Caco-2 (cell line): ENCODE results near the gene SLC39A5. TPM values are rescaled to one million over a fixed set of nuclear protein-coding genes. Genes with fewer than 3 reads are reported as not detected.
"Not testable (repeated sequence)": the region's sequence is repeated elsewhere in the genome, so short reads cannot be mapped to it uniquely, and the experiment has no call there.

Experiments used
- BruUV-seq: library from RNA; stranded (reverse); fragments of 400-500 nt; replicated peaks from 2 replicates; lab custom pipeline; 2021; lab: Mats Ljungman, UMichigan
- CTCF ChIA-PET: fragments of 300-600 bp; sonication (Branson Sonifier 250); formaldehyde crosslinking; loops from one replicate; lab custom pipeline; 2022; ENCODE audit warnings: antibody characterized with exemption; lab: Charles Lee
- POLR2A ChIA-PET: fragments of 300-600 bp; sonication (Branson Sonifier 250); formaldehyde crosslinking; loops from one replicate; lab custom pipeline; 2022; ENCODE audit warnings: antibody characterized with exemption; lab: Charles Lee
- DNase-seq, 2 experiments: peaks; one replicate each; pipeline versions ENCODE4 v3.0.0 to v3.0.0-alpha.2; 2020 to 2022
- H3K27me3 ChIP-seq: replicated peaks from 2 replicates; pipeline ENCODE4 v1.6.0; 2011; ENCODE audit warnings: low read length; ENCODE audit not compliant: control insufficient read depth, insufficient read depth
- H3K36me3 ChIP-seq: 2 replicates; pipeline ENCODE4 v1.5.1; 2011; ENCODE audit warnings: low read length; ENCODE audit not compliant: control insufficient read depth, insufficient read depth
- H3K4me1 ChIP-seq: fragments of 250-450 bp; sonication (Bioruptor Pico); 2 replicates; pipeline ENCODE4 v1.5.1; 2020; ENCODE audit warnings: mild to moderate bottlenecking
- H3K4me3 ChIP-seq: 2 replicates; pipeline ENCODE4 v1.5.1; 2011; ENCODE audit warnings: low read depth, mild to moderate bottlenecking, control low read depth, low read length
- H3K9me3 ChIP-seq: fragments of 250-450 bp; sonication (Bioruptor Pico); 2 replicates; pipeline ENCODE4 v1.5.1; 2020; ENCODE audit warnings: mild to moderate bottlenecking, moderate library complexity
- H3K27ac Mint-ChIP-seq: one replicate; pipeline ENCODE4 v1.8.0; 2022; ENCODE audit warnings: mixed read lengths; ENCODE audit not compliant: unreplicated experiment
- H3K27me3 Mint-ChIP-seq: one replicate; pipeline ENCODE4 v1.8.0; 2022; ENCODE audit warnings: mixed read lengths; ENCODE audit not compliant: insufficient read depth, unreplicated experiment
- H3K36me3 Mint-ChIP-seq: one replicate; pipeline ENCODE4 v1.8.0; 2022; ENCODE audit warnings: mild to moderate bottlenecking, mixed read lengths; ENCODE audit not compliant: insufficient read depth, unreplicated experiment
- H3K4me1 Mint-ChIP-seq: one replicate; pipeline ENCODE4 v1.8.0; 2022; ENCODE audit warnings: low read depth, mixed read lengths; ENCODE audit not compliant: unreplicated experiment
- H3K4me3 Mint-ChIP-seq: one replicate; pipeline ENCODE4 v1.8.0; 2022; ENCODE audit warnings: mild to moderate bottlenecking, moderate library complexity, mixed read lengths; ENCODE audit not compliant: unreplicated experiment
- H3K9me3 Mint-ChIP-seq: one replicate; pipeline ENCODE4 v1.8.0; 2022; ENCODE audit warnings: mixed read lengths; ENCODE audit not compliant: unreplicated experiment
- CTCF ChIP-seq, 2 experiments: fragments of 200-600 bp in 1 of 2; IDR thresholded peaks; 1 replicate in 1 of 2; 2 replicates in 1 of 2; pipeline versions ENCODE4 v1.5.1 to v1.8.0; 2011 to 2022; ENCODE audit warnings: antibody characterized with exemption in 1 of 2, control low read depth in 1 of 2, inconsistent platforms in 1 of 2, low read depth in 1 of 2, low read length in 1 of 2, mild to moderate bottlenecking in 1 of 2, moderate library complexity in 1 of 2; ENCODE audit not compliant: insufficient read depth in 1 of 2, severe bottlenecking in 1 of 2, unreplicated experiment in 1 of 2
- intact Hi-C: fragments of 100-400 bp; cut with micrococcal nuclease; formaldehyde crosslinking; loops from one replicate; pipeline ENCODE4 v1.10.0; 2022; ENCODE audit not compliant: unreplicated experiment
- total RNA-seq: library from RNA; stranded (reverse); gene quantifications from 2 replicates; pipeline ENCODE4 v1.2.3, GENCODE V29; 2022

Gene SLC39A5
- total RNA-seq, 1 experiment from 2014 or later = 110 TPM

GRCh38 chr12:56261503-56262232, 31.8 kb downstream of the SLC39A5 start:
- peak overlapping the region; percentile 93 for H3K27ac Mint-ChIP-seq
- H3K36me3 Mint-ChIP-seq = peaks cover 14% of the 10 kb centered on the region
- no peak for TF ChIP-seq CTCF (IDR thresholded peaks at IDR 0.05; ENCODE audit: insufficient read depth in 1 of 2, low read depth in 1 of 2, low read length in 1 of 2, severe bottlenecking in 1 of 2, unreplicated experiment in 1 of 2)
- BruUV-seq = no TSS peak
- no peaks in the 10 kb centered on the region for H3K27me3 ChIP-seq
- peaks cover 10% of the 10 kb centered on the region for H3K9me3 Mint-ChIP-seq
- peak; percentile 71 to 82 for DNase-seq
- H3K4me3 ChIP-seq = no peak overlapping the region
- no peaks in the 10 kb centered on the region for H3K27me3 Mint-ChIP-seq
- POLR2A ChIA-PET = no interaction called here
- H3K9me3 ChIP-seq = no peaks in the 10 kb centered on the region
- intact Hi-C loops = no loop called here
- peaks cover 38% of the 10 kb centered on the region for H3K4me1 ChIP-seq
- CTCF ChIA-PET = no interaction called here
- H3K4me3 Mint-ChIP-seq = peak overlapping the region; percentile 29
- no peaks in the 10 kb centered on the region for H3K36me3 ChIP-seq
- H3K4me1 Mint-ChIP-seq = peaks cover 30% of the 10 kb centered on the region

- DNase-seq, H3K27me3 ChIP-seq, H3K4me3 Mint-ChIP-seq, H3K9me3 ChIP-seq, H3K9me3 Mint-ChIP-seq, H3K36me3 Mint-ChIP-seq, BruUV-seq, POLR2A ChIA-PET, H3K27me3 Mint-ChIP-seq, H3K27ac Mint-ChIP-seq, H3K4me3 ChIP-seq, H3K36me3 ChIP-seq, intact Hi-C loops: not testable (repeated sequence)
- H3K4me1 ChIP-seq = peaks cover 31% of the 10 kb centered on the region
- H3K4me1 Mint-ChIP-seq = peaks cover 33% of the 10 kb centered on the region
- CTCF ChIA-PET = interaction anchor here (0.7 kb wide), 1 partner anchor 32 kb away, joined by 3 read pairs; no protein-coding TSS in a partner anchor
These were observed 33.1 kb downstream of the SLC39A5 start for GRCh38 chr12:56262955-56263354.

GRCh38 chr12:56266068-56266692, 36.3 kb downstream of the SLC39A5 start:
- ChIA-PET CTCF (interaction anchor here (0.6 to 2.2 kb wide), 8 partner anchors 8 to 77 kb away, joined by 3 to 13 read pairs (median 4); partner anchors contain the start of genes ANKRD52, CNPY2, RNF41 and SMARCC2), POLR2A (interaction anchor here (0.5 to 2.0 kb wide), 8 partner anchors 19 to 102 kb away, joined by 3 to 12 read pairs (median 4); partner anchors contain the start of genes RNF41, SMARCC2 and STAT2)
- H3K9me3 ChIP-seq, H3K9me3 Mint-ChIP-seq, DNase-seq, H3K27me3 ChIP-seq, BruUV-seq, H3K27me3 Mint-ChIP-seq, H3K36me3 ChIP-seq: not testable (repeated sequence)
- peak overlapping the region; percentile 61 for H3K27ac Mint-ChIP-seq
- peak overlapping the region; percentile 83 for H3K4me3 Mint-ChIP-seq
- H3K4me1 Mint-ChIP-seq = peaks cover 18% of the 10 kb centered on the region
- intact Hi-C loops = loop anchor here (2.0 kb wide), 5 partner anchors 21 to 147 kb away; partner anchors contain the start of genes CS, SLC39A5 and ZC3H10
- Histone ChIP-seq H3K4me3 (peak overlapping the region; percentile 65), H3K4me1 (peaks cover 19% of the 10 kb centered on the region)
- peaks cover 30% of the 10 kb centered on the region for H3K36me3 Mint-ChIP-seq
